Kidney epithelial cell (primary cell): ENCODE measurements around the gene PRIMA1. TPM values are rescaled to one million over a fixed set of nuclear protein-coding genes. Genes with fewer than 3 reads are reported as not detected.
"Not testable (repeated sequence)": the region's sequence is repeated elsewhere in the genome, so short reads cannot be mapped to it uniquely, and the experiment has no call there.

Source experiments
- DNase-seq: peaks from one replicate; pipeline ENCODE4 v3.0.0-alpha.2; 2010; ENCODE audit warnings: low read depth
- H3K27me3 ChIP-seq: 2 replicates; pipeline ENCODE4 v1.6.0; 2011; ENCODE audit warnings: low read length; ENCODE audit not compliant: control insufficient read depth, insufficient read depth
- H3K36me3 ChIP-seq: 2 replicates; pipeline ENCODE4 v1.5.1; 2011; ENCODE audit warnings: low read length; ENCODE audit not compliant: control insufficient read depth, insufficient read depth
- H3K4me3 ChIP-seq: 2 replicates; pipeline ENCODE4 v1.5.1; 2011; ENCODE audit warnings: low read depth, mild to moderate bottlenecking, control low read depth, low read length
- total RNA-seq: library from RNA; depleted of rRNA; stranded (reverse); fragments of >200 nt; gene quantifications from 2 replicates; pipeline ENCODE4 v1.2.3, GENCODE V29; 2015
- TF ChIP-seq, protein P1 (sequence below): IDR thresholded peaks from 2 replicates; pipeline ENCODE4 v1.5.1; 2011; ENCODE audit warnings: mild to moderate bottlenecking, moderate library complexity, low read length, control low read depth, inconsistent platforms; ENCODE audit not compliant: insufficient read depth, poor library complexity, severe bottlenecking

The PRIMA1 gene
- total RNA-seq, 1 donor from 2014 or later = not detected

DNA sequence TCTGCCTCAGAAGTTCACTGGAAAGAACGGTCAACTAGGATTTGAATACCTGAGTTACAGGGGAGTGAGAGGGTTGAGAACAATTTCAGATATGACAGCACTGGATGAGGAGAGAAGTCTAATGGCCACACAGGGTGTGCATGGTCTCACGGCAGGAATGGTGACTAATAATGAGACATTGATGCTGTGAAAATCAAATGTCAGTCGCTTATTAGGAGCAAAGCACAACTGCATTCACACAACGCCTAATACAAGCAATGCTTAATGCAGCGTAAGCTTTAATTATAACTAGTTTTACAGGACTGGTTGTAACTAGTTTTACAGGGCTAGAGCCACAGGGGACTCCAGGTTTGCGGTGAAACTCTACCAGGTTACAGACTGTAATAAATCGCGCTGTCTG lies 23.4 kb upstream of the PRIMA1 start:
- H3K4me3 ChIP-seq = no peak overlapping the region
- no peaks in the 10 kb centered on the region for H3K27me3 ChIP-seq
- TF ChIP-seq, protein P1, sequence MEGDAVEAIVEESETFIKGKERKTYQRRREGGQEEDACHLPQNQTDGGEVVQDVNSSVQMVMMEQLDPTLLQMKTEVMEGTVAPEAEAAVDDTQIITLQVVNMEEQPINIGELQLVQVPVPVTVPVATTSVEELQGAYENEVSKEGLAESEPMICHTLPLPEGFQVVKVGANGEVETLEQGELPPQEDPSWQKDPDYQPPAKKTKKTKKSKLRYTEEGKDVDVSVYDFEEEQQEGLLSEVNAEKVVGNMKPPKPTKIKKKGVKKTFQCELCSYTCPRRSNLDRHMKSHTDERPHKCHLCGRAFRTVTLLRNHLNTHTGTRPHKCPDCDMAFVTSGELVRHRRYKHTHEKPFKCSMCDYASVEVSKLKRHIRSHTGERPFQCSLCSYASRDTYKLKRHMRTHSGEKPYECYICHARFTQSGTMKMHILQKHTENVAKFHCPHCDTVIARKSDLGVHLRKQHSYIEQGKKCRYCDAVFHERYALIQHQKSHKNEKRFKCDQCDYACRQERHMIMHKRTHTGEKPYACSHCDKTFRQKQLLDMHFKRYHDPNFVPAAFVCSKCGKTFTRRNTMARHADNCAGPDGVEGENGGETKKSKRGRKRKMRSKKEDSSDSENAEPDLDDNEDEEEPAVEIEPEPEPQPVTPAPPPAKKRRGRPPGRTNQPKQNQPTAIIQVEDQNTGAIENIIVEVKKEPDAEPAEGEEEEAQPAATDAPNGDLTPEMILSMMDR = no peak
- no peak for DNase-seq
- H3K36me3 ChIP-seq = no peaks in the 10 kb centered on the region

DNA sequence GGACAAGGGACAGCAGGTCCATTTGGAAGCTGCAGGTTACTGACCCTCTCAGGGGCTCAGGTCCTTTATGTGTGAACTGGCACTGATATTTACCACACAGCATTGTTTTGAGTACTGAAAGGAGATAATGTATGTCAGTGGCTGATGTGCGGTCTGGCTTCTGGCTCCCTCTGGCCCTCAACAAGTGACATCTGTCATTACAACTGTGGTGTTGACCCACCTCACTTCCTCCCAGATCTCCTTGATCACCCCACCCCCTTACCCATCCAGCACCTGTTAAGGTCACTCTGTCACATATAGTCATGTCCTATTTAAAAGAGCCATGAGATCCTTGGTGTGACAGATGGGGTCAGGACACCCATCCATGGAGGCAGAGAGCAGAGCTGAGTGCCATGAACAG lies 22.7 kb upstream of the PRIMA1 start:
- H3K27me3 ChIP-seq = no peaks in the 10 kb centered on the region
- no peaks in the 10 kb centered on the region for H3K36me3 ChIP-seq
- no peak for DNase-seq
- H3K4me3 ChIP-seq = no peak overlapping the region
- TF ChIP-seq, protein P1 = no peak

DNA sequence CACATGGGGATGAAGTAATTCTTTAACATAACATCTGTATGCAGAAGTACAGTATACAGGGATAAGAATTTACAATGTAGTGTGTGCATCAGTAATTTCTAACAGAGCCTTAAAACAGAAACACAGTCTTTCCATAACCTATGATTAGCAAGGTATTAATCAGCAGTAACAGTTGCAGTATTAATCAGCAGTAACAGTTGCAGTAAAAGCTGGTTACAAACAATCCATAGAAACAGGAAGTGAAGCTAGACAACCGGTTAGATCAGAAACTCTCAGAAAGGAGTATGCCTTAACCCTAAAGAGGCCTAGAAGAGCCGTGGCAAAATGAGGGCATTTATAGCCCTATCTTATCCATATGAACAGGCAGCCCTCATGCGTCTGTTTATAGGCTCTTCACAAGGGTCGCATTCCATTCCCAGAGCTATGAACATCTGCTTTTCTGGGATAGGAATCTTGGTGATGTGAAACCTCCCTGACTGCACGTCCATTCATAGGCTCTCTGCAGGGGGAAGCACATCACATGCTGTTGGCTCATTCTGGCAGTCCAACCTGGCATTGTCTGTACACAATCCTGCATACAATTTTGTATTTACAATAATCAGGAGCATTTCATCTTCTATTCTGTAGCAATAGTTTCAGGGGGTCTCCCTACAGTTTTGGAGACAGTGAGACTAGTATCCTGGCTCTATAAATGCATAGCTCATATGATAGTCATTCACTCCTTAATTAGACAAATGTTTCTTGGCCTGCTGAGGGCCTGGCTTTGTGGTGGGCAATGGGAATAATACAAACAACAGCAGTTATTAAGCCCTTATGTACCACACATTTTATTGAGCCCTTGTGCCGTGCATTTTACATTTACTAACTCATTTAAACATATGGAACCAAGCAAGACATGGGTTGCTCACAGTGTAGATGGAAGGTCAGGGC lies 21.5 kb upstream of the PRIMA1 start:
- H3K27me3 ChIP-seq = not testable (repeated sequence)

DNA sequence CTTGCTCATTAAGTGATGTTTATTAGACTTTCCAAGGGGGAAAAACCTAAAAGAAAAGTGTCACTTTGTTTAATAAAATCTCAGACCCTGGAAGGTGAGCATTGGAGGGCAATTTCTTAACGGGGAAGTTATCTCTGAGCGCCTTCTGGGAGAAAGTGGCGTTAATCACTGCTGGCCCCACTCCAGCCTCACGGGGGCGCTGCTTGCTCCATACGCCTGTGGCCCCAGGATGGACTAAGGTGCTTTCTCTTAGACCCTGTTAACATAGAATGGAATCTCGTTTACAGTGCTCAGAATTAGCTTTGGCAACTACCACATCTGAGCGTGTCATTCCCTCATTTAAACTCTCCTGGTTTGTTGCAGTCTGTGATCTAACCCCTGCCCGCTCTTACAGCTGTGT lies 16.4 kb upstream of the PRIMA1 start:
- TF ChIP-seq, protein P1 = no peak
- no peaks in the 10 kb centered on the region for H3K36me3 ChIP-seq
- no peak overlapping the region for H3K4me3 ChIP-seq
- no peak for DNase-seq
- no peaks in the 10 kb centered on the region for H3K27me3 ChIP-seq

More for the DNA sequence above, 21.5 kb upstream of the PRIMA1 start:
- DNase-seq, H3K36me3 ChIP-seq, H3K4me3 ChIP-seq: not testable (repeated sequence)

DNA sequence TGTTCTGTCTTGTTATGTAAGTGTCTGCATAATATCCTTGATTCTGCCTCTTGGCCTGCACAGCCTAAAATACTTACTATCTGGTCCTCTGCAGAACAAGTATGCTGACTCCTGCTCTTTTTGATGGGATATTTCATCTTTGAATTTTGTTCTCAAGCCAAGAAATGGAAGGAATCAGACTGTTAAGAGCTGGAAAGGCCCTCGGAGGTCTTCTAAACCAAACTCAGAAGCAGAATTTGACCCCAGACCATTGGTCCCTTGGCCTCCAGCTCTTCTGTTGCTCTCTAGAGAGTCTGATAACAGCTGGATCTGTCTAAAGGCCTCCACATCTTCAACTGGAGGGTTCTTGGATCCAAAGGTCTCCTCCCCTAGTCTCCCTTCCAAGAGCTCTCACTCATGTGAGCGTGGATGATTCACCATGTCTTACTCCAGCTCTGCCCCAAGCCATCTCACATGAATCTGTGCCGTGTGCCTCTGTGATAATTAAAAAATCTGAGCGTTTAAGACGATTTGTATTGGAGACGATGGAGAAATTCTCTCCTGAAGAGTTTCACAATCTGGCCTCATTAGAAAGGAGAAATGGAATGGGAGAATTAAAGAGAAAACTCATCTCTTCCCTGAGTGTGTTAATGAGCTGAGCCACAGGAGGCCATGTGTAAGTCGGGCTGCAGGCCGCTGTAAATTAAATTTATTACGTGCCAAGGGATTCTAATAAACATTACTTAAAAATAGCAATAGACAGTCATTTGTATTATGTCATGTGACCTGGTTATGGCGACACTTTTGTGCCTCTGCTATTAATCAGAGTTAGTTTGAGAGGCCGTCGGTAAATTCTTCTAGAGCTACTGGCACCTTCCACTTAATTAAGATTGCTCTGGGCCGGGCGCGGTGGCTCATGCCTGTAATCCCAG lies 15.4 kb upstream of the PRIMA1 start:
- H3K36me3 ChIP-seq = no peaks in the 10 kb centered on the region
- no peak overlapping the region for H3K4me3 ChIP-seq
- TF ChIP-seq, protein P1 = no peak
- DNase-seq = no peak
- no peaks in the 10 kb centered on the region for H3K27me3 ChIP-seq
